CD4-positive, alpha-beta T cell treated with Interleukin-6 at 100 ng/mL for 8 hours (primary cell): ENCODE data around the gene NOTCH4.
"Not testable (repeated sequence)": the region's sequence is repeated elsewhere in the genome, so short reads cannot be mapped to it uniquely, and the experiment has no call there.

Experiments used
- DNase-seq: peaks from one replicate; pipeline ENCODE4 v3.0.0-alpha.2; 2020; ENCODE audit warnings: mixed read lengths, low spot score

The NOTCH4 gene

DNA sequence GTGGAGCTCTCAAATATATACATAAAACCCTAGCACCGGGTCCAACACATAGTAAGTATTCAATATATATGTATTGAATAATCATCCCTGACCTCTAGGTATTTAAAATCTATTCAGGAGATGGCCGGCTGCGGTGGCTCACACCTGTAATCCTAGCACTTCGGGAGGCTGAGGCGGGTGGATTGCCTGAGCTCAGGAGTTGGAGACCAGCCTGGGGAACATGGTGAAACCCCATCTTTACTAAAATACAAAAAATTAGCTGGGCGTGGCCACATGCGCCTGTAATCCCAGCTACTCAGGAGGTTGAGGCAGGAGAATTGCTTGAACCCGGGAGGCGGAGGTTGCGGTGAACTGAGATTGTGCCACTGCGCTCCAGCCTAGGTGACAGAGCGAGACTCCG, 30.8 kb downstream of the NOTCH4 start:
- DNase-seq, result not testable (repeated sequence)

DNA sequence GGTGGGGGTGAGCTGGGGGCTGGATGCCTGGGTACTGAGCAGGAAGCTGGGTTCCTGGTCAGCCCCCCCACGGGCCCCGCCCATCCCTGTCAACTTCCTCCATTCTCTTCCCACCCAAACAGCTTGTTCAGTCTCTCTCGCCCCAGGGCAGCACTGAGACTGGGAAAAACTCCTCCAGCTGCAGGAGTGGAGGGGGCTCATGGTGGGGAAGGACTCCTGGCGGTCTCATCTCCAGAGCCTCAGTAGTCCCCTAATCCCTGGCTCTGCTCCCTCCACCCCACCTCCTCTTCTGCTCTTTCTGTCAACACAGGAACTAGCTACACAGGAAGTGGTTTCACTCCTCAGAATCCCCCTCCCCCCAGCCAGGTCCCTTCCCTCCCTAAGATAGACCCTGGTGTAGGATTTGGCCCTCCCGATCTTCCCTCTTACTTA, 31.2 kb downstream of the NOTCH4 start, which contains the start of gene GPSM3:
GPSM3 (minus strand) TSS at position 36 of the 432 bp plus-strand sequence. CDS start 130 bp downstream, outside the sequence.
- DNase-seq, result peak; percentile 66

DNA sequence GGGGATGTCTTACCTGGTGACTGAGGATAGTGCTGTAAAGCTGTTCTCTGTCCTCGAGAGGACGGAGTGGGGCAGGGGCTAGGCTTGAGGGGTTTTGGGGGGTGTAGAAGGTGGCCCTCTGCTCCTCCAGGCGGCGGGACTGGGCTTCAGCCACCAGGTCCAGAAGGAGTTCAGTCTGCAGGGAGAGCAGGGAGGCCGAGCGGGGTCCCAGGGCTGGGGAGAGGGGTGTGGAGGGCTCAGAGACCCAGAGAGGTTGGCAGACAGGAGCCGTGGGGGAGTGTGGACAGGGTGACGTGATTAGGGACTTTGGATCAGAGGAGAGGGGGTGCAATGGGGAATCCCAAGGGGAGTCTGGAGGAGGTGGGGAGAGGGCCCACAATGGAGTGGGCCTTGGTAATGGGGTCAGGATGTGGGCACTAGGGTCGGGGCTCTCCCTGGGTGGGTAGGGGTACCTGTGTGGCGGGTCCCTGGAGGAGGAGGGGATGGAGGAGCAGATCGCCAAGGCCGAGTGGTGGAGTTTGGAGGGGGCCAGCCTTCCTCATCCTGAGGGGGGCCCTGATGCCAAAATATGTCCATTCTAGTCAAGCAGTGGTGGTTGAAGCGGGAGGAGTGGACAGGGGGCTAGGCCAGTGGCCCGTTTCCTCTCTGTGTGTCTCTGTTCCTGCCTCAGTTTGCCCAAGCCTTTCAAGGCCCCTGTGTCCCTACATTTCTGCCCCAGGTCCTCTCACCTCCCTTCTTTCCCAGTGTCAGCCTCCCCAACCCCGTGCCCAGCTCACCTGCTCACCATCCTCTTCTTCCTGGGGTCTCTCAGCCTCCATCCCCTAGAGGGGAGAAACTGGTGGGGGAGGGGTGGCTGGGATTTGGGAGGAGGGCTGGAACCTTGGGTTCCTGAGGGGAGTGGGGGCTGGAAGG, 31.9 kb downstream of the NOTCH4 start:
- DNase-seq, result no peak

DNA sequence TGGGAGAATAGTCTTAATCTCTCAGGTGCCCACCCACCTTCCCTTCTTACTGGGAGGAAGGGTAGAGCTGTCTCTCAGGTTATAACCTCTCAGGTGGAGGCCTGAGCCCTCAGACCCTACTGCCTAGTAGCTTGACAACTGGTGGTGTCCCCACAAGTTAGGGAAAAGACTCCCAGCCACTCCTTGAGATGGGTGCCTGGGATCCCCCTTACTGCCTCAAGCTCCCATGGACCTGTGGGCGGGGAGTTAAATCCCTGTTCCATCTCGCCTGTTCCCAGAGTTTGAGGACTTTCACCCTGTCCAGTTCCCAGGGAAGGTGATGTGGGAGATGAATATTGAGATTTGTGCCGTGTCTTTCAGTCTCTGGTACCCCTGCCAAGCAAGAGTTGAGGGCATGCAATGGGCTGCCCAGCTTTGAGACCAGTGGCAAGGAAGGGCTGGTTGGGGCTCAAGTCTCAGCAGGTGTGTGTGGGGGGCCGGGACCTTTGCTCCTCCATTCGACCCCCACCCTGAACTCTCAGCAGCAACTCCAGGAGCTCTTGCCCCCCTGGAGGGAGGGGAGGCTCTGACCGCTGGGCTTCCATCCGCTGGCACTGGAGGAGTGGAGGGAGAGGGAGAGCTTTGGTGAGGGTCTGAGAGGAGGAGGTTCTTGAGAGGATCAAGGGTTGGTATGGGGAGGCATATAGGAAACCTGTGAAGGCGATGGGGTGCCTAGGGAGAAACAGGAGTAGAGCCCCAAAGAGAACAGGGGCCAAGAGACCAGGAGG, 32.8 kb downstream of the NOTCH4 start:
- no peak for DNase-seq

DNA sequence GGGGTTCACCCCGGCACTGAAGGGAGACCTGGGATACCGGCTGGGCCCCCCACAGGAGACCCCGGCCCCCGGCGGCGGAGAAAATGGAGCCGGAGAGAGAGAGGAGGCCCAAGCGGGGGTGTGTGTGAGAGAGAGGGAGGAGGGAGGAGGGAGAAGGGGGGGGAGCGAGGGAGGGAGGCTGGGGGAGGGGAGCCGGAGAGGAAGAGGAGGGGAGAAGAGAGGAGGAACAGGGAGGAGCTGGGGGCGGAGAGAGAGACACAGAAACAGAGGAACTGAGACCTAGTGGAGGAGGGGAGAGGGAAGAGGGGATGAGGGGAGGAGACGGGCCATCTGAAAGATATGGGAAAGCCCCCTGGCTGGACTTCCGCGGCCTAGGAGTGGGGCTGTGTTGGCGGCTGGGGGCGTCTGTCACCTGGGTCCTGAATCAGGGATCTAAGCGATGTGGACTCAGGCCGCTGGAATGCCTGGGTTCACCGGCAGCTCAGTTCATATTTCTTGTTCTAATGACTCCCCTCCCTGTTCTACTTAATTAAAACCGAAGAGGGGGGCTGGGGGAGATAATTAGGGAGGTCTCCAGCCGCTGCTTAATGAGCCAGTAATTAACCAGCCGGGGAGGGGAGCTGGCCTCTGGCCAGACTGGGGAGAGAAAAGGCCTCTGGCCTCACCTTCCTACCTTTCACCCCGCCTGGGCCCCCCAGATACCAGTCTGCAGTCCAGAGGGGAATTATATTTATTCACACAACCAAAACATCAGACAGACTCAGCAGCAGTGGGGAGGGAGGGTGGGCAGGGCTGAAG, 33.6 kb downstream of the NOTCH4 start, which contains the start of gene PBX2:
PBX2 (minus strand) TSS at position 149 of the 798 bp plus-strand sequence. CDS start 287 bp downstream, outside the sequence.
- DNase-seq, result peak; percentile 94

DNA sequence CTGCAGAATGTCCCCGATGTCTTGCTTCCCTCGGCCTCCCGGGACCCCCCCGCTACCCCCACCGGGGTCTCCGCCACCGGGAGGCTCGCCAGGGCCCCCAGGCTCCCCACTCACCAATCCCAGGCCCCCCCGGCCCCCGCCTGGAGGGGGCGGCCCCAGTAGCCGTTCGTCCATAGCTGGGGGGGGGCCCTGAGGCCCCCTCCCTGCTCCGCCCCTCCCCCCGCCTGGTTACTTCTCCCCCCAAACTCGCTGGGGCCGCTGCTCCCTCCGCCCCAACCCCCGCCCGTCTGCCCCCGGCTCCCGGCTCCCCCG, 34.2 kb downstream of the NOTCH4 start:
- DNase-seq, result no peak

DNA sequence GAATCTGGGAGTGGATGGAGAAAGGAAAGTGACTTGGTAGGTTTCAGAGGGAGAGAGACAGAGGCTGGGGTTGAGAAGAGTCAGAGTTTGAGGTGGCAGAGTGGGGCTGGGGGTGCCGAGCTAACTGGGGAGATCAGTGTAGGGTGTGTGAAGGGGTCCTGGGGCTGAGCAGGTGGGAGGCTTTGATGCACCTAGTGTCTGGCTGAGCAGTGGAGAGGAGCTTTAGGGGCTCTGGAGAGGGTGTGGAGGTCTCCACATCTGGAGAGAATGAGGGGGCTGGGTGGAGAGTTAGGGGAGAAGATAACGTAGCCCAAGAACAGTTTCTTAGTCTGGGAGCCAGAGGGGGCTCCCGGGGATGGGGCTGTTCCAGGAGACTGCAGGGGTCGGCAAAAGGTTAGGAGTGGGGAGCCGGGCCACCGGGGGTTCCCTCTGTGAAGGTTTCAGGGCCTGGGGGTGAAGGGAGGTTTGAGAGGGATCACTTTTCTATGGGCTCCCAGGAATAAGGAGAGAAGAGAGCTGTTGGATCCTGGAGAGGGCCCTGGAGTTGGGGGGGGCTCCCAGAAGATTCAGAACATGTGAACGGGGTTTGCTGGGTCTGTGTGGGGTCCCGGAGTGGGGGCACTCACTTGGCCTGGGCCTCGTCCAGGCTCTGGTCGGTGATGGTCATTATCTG, 34.7 kb downstream of the NOTCH4 start:
- DNase-seq, result no peak

DNA sequence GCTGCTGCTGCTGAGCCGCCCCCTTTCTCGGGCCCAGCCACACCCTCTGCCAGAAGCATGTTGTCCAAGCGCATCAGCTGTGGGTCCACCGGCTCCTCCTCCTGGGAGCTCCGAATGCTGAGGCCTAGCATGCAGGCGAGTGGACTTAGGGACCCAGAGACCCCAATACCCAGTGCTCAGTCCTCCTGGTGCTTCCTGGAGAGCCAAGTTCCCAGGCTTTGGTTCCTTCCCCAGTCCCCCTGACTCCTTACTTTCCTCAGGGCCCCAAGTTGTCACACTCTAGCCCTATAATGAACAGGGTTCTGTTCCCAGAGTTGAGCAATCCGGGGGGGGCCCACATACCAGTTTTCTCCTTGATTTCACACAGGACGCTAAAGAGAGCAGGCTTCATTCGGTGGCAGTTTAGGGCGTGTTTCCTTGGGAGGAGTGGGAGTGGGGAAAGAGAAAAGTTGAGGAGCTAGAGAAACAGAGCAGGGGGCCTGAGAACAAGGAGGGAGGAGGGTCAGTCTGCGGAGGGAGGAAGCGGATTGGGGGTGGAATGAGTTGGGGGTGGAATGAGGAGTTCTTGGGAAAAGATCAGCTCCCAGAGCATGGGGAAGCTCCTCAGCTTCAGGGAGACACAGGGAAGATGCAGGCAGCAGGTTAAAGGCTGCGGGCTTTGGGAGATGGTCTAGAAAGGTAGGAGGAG, 35.3 kb downstream of the NOTCH4 start:
- DNase-seq, result no peak

DNA sequence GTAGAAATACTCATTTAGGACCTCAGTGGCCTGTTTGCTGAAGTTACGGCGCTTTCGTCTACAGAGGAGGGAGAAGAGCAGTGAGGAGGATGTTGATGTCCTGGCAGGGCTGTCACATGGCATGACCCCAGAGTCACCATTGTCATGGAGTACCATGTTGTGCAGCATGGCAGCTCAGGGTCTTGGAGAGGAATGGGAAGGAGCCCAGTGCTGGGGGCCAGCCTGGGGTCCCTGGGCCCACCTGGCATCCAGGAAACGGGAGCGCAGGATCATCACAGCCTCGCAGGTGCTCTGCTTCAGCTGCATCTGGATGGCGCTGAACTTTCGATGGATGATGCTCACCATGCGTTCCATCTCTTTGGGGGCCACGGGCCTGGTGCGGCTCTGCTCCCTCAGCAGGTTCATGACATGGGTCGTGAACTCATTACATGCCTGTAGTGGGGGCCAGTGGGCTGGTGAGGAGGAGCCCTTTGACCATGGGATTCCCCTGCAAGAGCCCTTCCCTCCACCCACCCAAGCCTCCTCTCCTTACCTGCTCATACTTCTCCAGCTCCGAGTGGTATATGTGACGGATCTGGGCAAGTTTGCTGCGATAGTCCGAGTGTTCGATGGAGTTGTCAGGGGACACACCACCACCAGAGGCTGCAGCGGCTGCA, 36.0 kb downstream of the NOTCH4 start:
- DNase-seq, result not testable (repeated sequence)

DNA sequence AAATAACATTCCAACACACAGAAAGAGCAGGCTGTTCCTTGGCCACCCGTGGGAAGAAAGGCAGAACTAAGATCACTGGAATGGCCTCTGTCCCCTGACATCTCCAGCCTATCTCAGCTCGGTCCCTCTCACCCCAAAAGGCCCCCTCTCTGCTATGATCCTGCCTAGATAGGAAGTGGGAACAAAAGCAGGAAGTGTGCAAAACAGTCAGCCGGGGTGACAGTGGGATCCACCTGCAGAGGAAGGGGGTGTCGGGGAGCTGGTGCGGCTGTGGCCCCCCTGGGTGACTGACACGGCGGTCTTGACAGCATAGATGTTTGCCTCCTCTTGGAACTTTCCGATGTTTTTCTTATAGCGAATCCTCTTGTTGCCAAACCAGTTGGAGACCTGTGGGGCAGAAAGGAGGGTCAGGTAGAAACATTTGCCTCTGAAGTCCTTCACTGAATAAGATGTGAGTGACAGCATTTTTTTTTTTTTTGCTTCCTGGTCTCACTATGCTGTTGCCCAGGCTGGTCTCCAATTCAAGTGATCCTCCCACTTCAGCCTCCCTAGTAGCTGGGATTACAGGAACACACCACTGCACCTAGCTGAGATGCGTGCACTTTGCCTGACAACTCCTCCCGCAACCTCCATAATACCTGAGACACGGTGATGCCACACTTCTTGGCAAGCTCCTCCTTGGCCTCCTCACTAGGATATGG, 36.7 kb downstream of the NOTCH4 start:
- no peak for DNase-seq

DNA sequence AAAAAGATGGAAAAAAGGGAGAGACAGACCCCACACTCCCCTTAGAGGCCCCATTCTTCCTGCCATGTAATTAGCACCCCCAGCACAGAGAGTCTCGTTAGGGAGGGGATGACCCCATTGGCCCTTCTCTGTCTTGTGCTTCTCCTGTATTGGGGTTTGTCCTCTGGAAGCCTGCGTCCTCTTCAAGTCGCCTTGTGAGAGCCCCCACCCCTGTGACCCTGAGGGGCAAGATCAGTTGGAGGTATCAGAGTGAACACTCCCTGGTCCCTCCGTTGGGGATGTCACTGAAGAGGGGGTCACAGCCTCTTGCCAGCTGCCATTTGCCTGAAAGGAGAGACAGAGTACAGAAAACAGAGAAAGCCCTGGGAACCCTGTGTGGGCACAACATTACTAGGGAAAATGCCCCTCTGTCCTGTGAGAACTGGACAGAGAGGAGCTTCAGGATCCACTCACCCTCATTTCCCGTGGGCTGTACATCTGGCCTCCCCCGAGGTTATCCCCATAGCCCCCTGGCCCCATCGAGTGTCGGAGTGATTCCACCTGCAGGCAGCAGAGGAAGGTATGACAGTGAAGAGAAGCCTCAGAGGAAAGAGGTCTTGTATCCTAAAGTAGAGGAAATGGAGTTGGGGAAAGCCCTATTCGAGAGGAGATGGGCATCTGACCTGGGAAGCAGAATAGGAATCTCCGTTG, 37.6 kb downstream of the NOTCH4 start:
- not testable (repeated sequence) for DNase-seq

DNA sequence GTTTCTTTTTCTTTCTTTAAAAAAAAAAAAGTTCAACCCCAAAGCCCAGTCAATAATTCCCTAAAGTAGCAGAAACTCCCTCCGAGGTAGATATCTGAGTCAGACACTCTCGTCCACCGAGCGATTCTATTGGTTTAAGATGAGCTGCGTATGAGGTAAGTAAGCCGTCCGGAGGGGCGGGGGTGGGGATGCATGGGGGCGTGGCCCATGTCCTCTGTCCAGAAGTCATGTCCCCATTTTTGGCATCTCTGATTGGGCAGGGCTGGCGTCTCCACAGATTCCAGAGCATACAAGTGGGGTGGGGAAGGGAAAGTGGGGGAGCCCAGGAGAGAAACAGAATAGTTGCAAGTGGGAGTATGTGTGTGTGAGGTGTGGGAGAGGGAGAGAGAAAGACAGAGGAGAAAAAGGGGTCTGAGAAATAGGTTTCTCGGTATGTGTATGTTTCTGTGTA, 38.2 kb downstream of the NOTCH4 start:
- peak; percentile 45 for DNase-seq

DNA sequence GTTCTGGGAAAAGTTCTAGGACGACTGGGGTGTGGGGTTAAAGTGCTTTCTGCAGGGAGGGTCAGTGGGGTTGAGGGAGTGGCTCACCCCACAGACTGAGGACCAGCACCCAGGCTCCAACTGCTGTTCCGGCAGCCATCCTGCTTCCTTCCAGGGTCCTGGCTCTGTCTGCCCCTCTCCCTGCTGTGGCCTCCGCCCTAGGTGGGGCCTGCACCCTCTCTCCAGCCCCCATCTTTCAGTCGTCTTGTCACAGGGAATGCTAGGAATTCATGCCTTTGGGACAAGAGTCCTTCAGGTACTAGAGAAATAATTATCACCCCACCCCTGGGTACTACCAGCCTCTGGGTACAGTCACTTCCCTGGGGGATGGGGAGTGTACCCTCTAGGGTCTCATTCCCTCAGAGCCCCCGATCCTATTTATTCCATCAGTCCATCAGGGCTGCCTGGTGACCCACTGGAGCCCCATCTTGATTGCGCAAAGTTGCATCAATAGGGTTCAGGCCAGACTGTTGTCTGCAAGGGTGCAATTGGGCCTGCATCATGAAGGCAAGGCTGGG, 39.7 kb downstream of the NOTCH4 start, which contains the start of gene AGER:
AGER (minus strand) TSS at position 170 of the 557 bp plus-strand sequence; CDS start at position 139, 31 bp downstream.
- DNase-seq, result no peak

DNA sequence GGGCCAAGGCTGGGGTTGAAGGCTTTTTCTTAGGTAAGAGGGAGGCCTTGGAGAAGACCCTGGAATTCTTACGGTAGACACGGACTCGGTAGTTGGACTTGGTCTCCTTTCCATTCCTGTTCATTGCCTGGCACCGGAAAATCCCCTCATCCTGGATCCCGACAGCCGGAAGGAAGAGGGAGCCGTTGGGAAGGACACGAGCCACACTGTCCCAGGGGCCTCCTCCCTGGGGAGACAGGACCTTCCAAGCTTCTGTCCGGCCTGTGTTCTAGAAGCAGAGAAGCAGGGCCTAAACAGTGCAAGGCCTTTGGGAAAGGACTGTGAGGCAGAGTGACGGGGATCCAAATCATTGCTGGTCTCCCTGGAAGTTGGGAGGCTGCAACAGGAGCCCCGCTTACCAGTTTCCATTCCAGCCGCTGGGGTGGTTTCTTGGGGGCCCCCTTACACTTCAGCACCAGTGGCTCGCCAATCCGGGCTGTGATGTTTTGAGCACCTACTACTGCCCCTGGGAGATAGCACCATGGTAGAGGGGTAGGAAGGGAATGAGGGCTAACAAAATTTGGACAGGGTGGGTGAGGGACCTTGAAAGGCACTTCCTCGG, 40.3 kb downstream of the NOTCH4 start:
- no peak for DNase-seq

DNA sequence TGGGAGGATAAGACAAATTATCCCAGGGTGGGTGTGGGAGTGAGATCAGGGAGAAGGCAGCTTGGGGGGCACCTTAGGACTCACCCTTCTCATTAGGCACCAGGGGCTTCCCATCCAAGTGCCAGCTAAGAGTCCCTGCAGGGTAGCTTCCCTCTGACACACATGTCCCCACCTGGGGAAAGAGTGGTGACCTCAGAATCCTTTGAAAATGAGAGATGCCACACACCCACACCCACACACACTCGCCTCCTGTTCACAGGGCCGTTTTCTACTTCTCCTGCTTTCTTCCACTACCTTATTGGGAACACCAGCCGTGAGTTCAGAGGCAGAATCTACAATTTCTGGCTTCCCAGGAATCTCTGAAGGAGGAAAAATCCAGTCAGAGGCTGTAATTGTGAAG, 40.8 kb downstream of the NOTCH4 start:
- no peak for DNase-seq

DNA sequence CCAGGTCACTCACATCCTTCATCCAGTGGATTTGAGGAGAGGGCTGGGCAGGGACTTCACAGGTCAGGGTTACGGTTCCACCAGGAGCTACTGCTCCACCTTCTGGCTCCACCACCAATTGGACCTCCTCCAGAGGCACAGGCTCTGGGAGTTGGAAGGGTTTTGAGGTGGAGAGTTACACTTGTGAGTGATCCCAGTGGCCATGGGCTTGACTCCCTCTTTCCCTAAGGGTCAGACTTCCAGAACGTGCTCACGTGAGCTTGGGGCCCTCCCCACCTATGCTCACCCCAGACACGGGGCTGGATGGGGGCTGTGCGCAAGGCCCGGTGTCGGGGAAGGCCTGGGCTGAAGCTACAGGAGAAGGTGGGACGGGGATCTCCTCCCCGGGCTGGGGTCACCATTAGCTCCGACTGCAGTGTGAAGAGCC, 41.3 kb downstream of the NOTCH4 start:
- no peak for DNase-seq

DNA sequence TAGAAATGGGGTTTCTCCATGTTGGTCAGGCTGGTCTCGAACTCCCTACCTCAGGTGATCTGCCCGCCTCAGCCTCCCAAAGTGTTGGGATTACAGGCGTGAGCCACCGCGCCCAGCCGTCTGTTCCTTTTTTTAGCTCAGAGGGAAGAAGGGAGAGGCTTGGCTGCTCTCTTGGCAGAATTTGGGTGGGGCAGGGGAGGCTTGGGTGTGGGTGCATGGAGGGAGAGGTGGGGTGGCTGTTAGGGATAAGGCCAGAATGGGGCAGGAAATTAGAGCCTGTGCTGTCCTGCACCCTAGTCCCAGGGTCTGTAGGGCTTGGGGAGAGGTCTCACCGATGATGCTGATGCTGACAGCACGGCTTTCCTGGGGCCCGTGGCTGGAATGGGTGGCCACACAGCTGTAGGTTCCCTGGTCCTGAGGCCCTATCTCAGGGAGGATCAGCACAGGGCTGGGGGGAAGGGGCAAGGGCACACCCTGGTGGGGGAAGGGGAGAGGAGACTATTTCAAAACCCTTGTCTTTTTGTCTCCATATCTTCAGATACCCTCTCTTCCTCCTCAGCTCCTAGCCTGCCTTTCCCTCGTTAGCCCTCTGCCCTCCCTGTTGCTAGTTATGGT, 41.8 kb downstream of the NOTCH4 start:
- no peak for DNase-seq
